HUES64 (cell line): ENCODE results near the gene FCHSD2.
"Not testable (repeated sequence)": the region's sequence is repeated elsewhere in the genome, so short reads cannot be mapped to it uniquely, and the experiment has no call there.

Experiments used
- H3K27ac ChIP-seq: 2 replicates; pipeline ENCODE4 v1.7.0; 2013; ENCODE audit warnings: low read depth, low read length, inconsistent platforms
- H3K27me3 ChIP-seq: 2 replicates; pipeline ENCODE4 v1.6.1; 2013; ENCODE audit warnings: mild to moderate bottlenecking, low read length; ENCODE audit not compliant: insufficient read depth
- H3K36me3 ChIP-seq: 2 replicates; pipeline ENCODE4 v1.6.1; 2013; ENCODE audit warnings: mild to moderate bottlenecking, low read length; ENCODE audit not compliant: insufficient read depth
- H3K4me1 ChIP-seq: 2 replicates; pipeline ENCODE4 v1.6.1; 2013; ENCODE audit warnings: mild to moderate bottlenecking, low read length, moderate library complexity; ENCODE audit not compliant: insufficient read depth
- H3K4me3 ChIP-seq: 2 replicates; pipeline ENCODE4 v1.5.1; 2013; ENCODE audit warnings: mild to moderate bottlenecking, low read length, moderate library complexity
- H3K9ac ChIP-seq: 2 replicates; pipeline ENCODE4 v1.6.1; 2013; ENCODE audit warnings: mild to moderate bottlenecking, low read depth, low read length
- H3K9me3 ChIP-seq: 2 replicates; pipeline ENCODE4 v1.6.1; 2013; ENCODE audit warnings: low read depth, low read length; ENCODE audit not compliant: insufficient read depth
- WGBS: fragments of 150-250, 120-280 bp; methylation state at CpG from one replicate; pipeline ENCODE4 v1.1.7; 2013; ENCODE audit warnings: missing lambda C conversion rate; 5-methylcytosine and 5-hydroxymethylcytosine counted together

The FCHSD2 gene

DNA sequence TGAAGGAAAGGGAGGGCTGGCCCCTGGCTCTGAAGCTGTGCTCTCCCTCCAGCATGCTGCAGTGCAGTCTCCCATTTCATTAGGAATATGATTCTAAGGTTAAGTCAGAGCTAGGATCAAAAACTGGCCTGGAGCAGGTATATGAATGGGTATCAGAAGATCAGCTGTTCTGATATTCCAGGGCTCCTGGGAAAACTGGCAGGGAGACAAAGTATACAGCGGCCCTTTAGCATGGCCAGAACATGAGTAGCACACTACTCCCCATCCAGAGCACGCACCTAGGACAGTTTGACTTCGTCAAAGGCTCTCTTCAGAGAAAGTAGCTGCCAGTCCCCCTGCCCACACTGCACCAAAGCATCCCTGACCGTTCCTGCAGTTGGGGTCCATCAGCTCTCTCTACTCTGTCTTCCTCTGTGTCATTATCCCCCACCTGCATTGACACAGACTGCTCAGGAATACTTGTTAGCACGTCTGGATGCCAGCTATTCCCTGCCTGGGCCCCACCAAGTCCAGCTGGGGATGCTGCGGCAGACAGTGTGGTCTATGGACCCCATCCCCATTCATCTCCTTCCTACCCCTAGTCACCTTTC lies 4.0 kb upstream of the FCHSD2 start:
- 89% methylated on average over 6 of the region's 6 CpGs for WGBS
- Histone ChIP-seq H3K4me3 (no peak overlapping the region), H3K4me1 (peaks cover 8% of the 10 kb centered on the region), H3K27me3 (peaks cover under 1% of the 10 kb centered on the region), H3K27ac (no peak overlapping the region), H3K36me3 (no peaks in the 10 kb centered on the region), H3K9me3 (no peaks in the 10 kb centered on the region), H3K9ac (no peak overlapping the region)

DNA sequence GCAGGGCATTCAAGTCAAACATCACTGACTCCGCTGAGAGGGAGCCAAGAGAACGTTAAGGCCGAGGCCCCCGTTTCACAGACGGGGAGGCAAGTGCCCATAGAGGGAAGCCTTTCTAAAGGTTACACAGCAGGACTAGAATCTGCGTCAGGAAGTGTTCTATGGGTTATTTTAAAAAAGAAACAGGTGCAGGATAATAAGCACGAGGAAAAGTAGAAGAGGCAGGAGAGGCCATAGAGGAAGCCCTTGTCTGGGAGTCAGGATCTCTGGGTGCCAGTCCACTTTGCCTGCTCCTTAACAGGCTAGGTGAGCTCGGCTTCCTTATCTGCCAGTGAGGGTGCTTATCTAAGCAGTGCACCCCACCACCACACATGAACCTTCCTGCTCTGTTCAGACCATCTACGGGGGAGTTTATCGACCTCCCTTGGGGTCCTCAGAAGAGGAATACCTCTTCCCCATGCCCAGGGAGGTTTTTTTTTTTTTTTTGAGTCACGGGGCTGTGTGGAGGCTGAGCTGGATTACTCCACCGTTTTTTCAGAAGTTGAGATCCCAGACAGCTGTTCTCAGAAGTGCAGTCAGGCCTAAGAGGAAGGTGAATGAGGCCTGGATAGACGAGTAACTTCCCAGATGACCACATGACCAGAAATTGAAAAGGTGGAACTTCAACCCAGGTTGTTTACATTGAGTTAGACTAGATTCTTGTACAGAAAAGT lies 1.2 kb upstream of the FCHSD2 start:
- H3K36me3 ChIP-seq = no peaks in the 10 kb centered on the region
- no peaks in the 10 kb centered on the region for H3K9me3 ChIP-seq
- peak overlapping the region; percentile 24 for H3K9ac ChIP-seq
- H3K4me3 ChIP-seq = peak overlapping the region; percentile 87
- peaks cover 21% of the 10 kb centered on the region for H3K4me1 ChIP-seq
- H3K27ac ChIP-seq = peak overlapping the region; percentile 71; the same call in 1 of the 2 replicates
- peaks cover 15% of the 10 kb centered on the region for H3K27me3 ChIP-seq
- WGBS = 40% methylated on average over 13 of the region's 13 CpGs

DNA sequence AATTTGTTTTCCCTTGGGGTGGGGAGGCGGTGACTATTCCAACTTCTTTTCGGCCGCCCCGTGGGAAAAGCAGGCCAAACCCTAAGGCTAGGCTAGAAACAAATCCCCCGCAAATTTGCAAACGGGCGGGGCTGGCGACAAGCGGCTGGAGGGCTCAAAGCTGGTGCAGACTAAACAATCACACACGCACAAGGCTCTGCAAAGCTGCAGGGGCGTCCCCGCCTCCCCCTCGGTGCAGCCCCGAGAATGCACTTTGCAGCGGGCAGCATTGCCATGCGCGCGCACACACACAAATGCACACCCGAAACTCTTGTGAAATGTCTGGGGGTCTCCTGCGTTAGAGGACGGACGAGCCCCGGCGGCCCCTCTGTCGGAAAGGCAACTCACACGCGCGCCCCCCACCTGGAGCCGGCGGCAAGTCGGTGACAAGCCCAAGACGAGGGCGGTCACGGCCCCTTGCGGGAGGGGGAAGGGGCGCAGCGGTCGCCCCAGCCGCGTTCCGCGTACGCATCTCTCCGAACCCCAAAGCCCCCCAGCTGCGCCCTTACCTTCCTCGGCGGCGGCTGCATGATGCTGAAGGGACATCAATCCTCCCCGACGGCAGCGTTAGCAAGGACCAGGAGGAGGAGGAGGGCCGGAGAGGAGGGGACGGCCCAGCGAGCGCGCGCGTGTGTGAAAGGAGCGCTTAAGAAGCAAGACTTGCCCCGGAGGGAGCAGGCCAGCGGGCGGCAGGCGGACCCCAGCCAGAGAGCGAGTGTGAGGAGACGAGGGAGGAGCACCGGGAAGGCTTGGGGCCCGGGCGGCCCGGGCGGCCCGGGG lies 600 bp downstream of the FCHSD2 start:
- Histone ChIP-seq H3K4me3 (peak overlapping the region; percentile 87), H3K27me3 (peaks cover 15% of the 10 kb centered on the region), H3K9ac (peak overlapping the region; percentile 84), H3K27ac (peak overlapping the region; percentile 72; the same call in 1 of the 2 replicates), H3K9me3 (no peaks in the 10 kb centered on the region), H3K36me3 (no peaks in the 10 kb centered on the region), H3K4me1 (peaks cover 21% of the 10 kb centered on the region)
- WGBS = under 1% methylated on average over 71 of the region's 71 CpGs

DNA sequence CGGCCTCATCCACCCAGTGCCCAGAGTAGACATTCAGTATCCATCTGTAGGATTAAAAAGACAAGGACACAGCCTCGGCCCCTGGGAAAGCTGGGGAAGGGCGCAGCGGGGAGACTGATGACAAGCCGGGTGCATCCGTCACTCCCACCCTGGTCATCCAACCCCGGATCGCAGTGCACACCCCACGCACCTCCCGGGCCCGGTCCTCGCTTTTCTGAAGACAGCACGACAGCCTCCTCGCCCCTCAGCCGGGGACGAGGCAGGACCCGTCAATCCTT lies 1.1 kb downstream of the FCHSD2 start:
- H3K4me1 ChIP-seq = peaks cover 21% of the 10 kb centered on the region
- no peaks in the 10 kb centered on the region for H3K9me3 ChIP-seq
- peak overlapping the region; percentile 84; the same call in 1 of the 2 replicates for H3K9ac ChIP-seq
- no peaks in the 10 kb centered on the region for H3K36me3 ChIP-seq
- H3K27me3 ChIP-seq = peaks cover 15% of the 10 kb centered on the region
- no peak overlapping the region for H3K27ac ChIP-seq
- WGBS = under 1% methylated on average over 17 of the region's 17 CpGs
- H3K4me3 ChIP-seq = peak overlapping the region; percentile 87

DNA sequence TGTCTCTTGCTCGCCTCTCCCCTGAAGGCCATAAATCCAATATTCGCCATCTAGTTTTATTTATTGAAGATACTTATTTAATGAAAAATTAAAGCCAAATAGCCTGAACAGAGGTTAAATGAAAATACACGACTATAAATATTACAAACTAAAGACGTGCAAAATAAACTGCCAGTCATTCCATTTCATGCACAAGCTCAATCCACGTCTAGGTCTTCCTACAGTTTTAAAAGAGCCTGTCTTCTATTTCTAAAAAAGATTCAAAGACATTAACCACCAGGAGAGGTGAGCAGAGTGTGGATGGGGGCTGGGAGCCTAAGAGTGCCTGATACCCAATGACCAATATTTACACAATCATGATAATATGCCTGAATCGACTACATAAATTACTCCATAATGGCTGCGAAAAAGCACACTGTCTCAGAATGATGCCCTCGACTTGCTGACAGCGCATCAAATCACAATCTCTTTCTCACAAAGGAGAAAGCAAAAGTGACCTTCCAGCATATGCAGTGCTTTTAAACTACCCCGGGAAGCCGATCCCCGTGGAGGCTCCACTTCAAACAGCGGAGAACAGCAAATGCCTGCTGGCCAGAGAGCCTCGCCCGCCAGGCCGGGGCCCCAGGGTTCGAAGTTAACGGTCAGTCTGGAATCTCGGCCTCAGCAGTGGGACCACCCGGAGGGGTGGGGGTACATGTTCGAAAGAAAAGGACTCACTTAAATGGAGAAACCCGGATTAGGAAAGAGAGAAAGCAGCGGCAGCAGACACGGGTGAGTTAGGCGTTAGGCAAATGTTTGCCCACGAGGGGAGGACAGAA lies 1.7 kb downstream of the FCHSD2 start:
- H3K9me3 ChIP-seq = no peaks in the 10 kb centered on the region
- peak overlapping the region; percentile 84; the same call in 1 of the 2 replicates for H3K9ac ChIP-seq
- peaks cover 24% of the 10 kb centered on the region for H3K4me1 ChIP-seq
- WGBS = 8% methylated on average over 24 of the region's 26 CpGs
- no peaks in the 10 kb centered on the region for H3K36me3 ChIP-seq
- peaks cover 15% of the 10 kb centered on the region for H3K27me3 ChIP-seq
- no peak overlapping the region for H3K27ac ChIP-seq
- peak overlapping the region; percentile 87 for H3K4me3 ChIP-seq

DNA sequence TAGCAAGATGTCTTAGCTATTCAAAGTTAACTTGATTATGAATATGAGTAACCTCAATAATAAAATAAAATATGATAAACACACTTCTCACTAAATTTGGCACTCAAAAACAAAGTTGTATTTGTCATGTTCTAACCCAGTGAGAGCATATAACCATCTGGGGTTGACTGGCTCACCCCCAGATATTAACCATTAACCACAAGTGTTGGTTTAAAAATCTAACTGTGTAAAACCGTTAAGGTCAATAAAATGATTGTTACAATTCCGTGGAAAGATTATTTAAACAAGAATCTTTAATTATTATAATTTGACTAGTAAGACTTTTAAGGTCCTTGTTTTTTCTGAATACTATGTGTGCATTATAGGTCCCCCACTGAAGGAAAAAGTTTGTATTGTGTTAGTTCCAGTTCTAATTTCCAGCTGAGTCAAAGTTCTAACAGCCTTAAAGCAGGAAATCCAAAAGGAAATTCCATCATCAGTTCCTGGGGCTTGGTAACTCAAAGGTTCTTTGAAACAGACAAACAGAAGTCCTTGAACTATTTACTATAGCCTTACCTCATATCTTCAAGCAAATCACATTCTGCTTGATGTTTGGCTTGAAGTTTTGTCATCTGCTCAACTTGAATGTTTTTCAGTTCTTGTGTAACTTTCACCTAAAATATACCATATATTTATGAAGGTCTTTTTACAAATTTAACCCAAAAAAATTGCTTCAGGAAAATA lies 2.5 kb downstream of the FCHSD2 start:
- peaks cover 15% of the 10 kb centered on the region for H3K27me3 ChIP-seq
- peaks cover 26% of the 10 kb centered on the region for H3K4me1 ChIP-seq
- no CpG with 5 or more reads among the region's 2 CpGs for WGBS
- H3K27ac ChIP-seq = no peak overlapping the region
- H3K4me3 ChIP-seq = peak overlapping the region; percentile 87; the same call in 1 of the 2 replicates
- H3K9ac ChIP-seq = no peak overlapping the region
- no peaks in the 10 kb centered on the region for H3K36me3 ChIP-seq
- H3K9me3 ChIP-seq = no peaks in the 10 kb centered on the region

DNA sequence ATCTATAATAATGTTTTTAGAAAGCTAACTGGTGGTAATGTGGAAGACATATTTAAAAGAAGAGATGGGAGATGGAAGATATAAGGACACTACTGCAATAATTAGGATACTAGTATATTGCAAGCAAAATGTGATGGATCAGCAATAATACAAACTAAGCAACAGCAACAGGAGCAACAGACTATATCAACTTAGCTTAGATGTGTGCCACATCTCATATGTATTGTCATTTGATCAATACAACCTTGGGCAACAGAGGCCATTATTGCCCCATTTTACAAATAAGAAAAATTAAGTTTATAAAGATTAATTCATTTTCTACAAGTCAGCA lies 4.2 kb downstream of the FCHSD2 start:
- Histone ChIP-seq H3K4me3 (no peak overlapping the region), H3K27me3 (peaks cover 15% of the 10 kb centered on the region), H3K4me1 (peaks cover 18% of the 10 kb centered on the region), H3K27ac (no peak overlapping the region), H3K9ac (no peak overlapping the region), H3K36me3 (no peaks in the 10 kb centered on the region), H3K9me3 (no peaks in the 10 kb centered on the region)

DNA sequence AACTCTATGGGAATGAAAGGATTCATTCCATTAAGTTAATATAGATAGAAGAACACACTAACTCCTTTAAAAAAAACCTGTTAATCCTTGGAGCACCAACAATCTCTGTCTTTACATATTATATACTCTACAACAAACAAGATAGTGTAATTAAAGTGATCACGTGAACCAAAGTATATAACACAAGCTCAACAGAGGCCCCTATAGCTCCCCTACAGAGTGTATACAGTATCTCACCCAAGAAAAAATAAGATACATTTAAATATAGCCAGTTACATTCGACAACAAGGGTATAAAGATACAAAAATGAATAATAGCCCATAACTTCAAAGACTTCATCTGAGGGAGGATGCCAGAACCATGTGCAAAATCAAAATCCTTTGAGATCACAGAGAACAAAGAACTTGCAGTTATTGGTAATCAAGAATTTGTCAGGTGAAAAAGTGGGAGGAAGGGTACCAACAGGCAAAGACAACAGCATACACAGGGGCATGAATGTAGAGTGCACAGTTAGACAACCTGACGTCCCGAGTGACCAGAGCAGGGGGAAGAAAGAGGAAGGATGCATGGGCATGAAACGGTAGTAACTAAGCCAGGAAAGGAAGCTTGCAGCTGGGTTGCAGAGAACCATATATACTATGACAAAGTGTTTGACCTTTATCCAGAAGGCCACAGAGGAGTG lies 4.7 kb downstream of the FCHSD2 start:
- Histone ChIP-seq H3K27me3 (peaks cover 15% of the 10 kb centered on the region), H3K27ac (no peak overlapping the region), H3K4me1 (peaks cover 17% of the 10 kb centered on the region), H3K9me3 (no peaks in the 10 kb centered on the region), H3K9ac (no peak overlapping the region), H3K36me3 (no peaks in the 10 kb centered on the region), H3K4me3 (no peak overlapping the region)
- WGBS = 93% methylated on average over 5 of the region's 5 CpGs

DNA sequence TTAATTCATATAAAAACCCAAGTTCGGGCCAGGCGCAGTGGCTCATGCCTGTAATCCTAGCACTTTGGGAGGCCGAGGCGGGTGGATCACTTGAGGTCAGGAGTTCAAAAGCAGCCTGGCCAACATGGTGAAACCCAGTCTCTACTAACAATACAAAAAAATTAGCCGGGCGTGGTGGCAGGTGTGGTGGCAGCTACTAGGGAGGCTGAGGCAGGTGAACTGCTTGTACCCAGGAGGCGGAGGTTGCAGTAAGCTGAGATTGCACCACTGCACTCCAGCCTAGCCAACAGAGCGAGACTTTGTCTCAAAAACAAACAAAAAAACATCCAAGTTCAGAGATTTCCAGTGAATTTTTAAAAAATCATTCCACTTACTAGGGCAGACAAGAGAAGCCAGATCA lies 5.4 kb downstream of the FCHSD2 start:
- WGBS = 94% methylated on average over 8 of the region's 8 CpGs

More for the DNA sequence above, 5.4 kb downstream of the FCHSD2 start:
- not testable (repeated sequence) for H3K4me3 ChIP-seq, H3K27ac ChIP-seq, H3K9ac ChIP-seq, H3K9me3 ChIP-seq, H3K36me3 ChIP-seq
- Histone ChIP-seq H3K27me3 (peaks cover 15% of the 10 kb centered on the region), H3K4me1 (peaks cover 17% of the 10 kb centered on the region)
